Right lung (tissue), 5 donors: ENCODE results near the gene SEMG1. TPM values are rescaled to one million over a fixed set of nuclear protein-coding genes. Genes with fewer than 3 reads are reported as not detected.

ENCODE experiments used
- DNase-seq, 2 donors: peaks; one replicate each; pipeline ENCODE4 v3.0.0-alpha.2; 2013
- polyA plus RNA-seq, 5 donors: library from polyadenylated mRNA; unstranded; fragments of 120-200 nt; gene quantifications; one replicate each; pipeline versions ENCODE4 v1.2.1 to v1.2.3, GENCODE V29; 2013; ENCODE audit warnings: inconsistent platforms in 1 of 5, low replicate concordance in 1 of 5; ENCODE audit not compliant: insufficient read length in 5 of 5, insufficient read depth in 1 of 5

Gene SEMG1
- polyA plus RNA-seq, 5 donors: not detected

- DNase-seq: no peak
Measured at GRCh38 chr20:45218636-45219035, 11.8 kb downstream of the SEMG1 start.

- DNase-seq: no peak
Measured at GRCh38 chr20:45221076-45221475, 14.2 kb downstream of the SEMG1 start, which contains the start of gene SEMG2. SEMG2 (plus strand) TSS chr20:45221373; CDS start chr20:45221390, 17 bp downstream.

- DNase-seq: no peak
Measured at GRCh38 chr20:45223136-45223535, 16.3 kb downstream of the SEMG1 start.

GRCh38 chr20:45226287-45226686 is 19.5 kb downstream of the SEMG1 start:
- no peak for DNase-seq

GRCh38 chr20:45229264-45230056 is 22.6 kb downstream of the SEMG1 start:
- no peak for DNase-seq

GRCh38 chr20:45230631-45231030 is 23.8 kb downstream of the SEMG1 start:
- no peak for DNase-seq

- DNase-seq: no peak
Measured at GRCh38 chr20:45235995-45236394, 29.2 kb downstream of the SEMG1 start.

- DNase-seq: no peak
Measured at GRCh38 chr20:45238139-45238538, 31.3 kb downstream of the SEMG1 start.

GRCh38 chr20:45246109-45246508 is 39.3 kb downstream of the SEMG1 start:
- DNase-seq: no peak

- no peak for DNase-seq
Measured at GRCh38 chr20:45247865-45248264, 41.0 kb downstream of the SEMG1 start.

GRCh38 chr20:45248609-45249008 is 41.8 kb downstream of the SEMG1 start:
- no peak for DNase-seq

GRCh38 chr20:45251884-45252560 is 45.2 kb downstream of the SEMG1 start:
- no peak for DNase-seq

GRCh38 chr20:45253261-45253660 is 46.4 kb downstream of the SEMG1 start:
- no peak for DNase-seq

GRCh38 chr20:45254383-45255262 is 47.8 kb downstream of the SEMG1 start, which contains the start of gene SLPI:
SLPI (minus strand) TSS chr20:45254564; CDS start chr20:45254543, 21 bp downstream.
- peak; percentile 25 to 52 for DNase-seq

- no peak for DNase-seq
Measured at GRCh38 chr20:45257161-45257560, 50.3 kb downstream of the SEMG1 start.

- DNase-seq: no peak
Measured at GRCh38 chr20:45257711-45258110, 50.9 kb downstream of the SEMG1 start.

- DNase-seq: no peak
Measured at GRCh38 chr20:45258259-45258658, 51.4 kb downstream of the SEMG1 start.

- DNase-seq: no peak
Measured at GRCh38 chr20:45258664-45259063, 51.8 kb downstream of the SEMG1 start.
